H9 (cell line): ENCODE results near the gene MICAL2. TPM values are rescaled to one million over a fixed set of nuclear protein-coding genes. Genes with fewer than 3 reads are reported as not detected.

Source experiments
- DNase-seq: peaks from one replicate; pipeline ENCODE4 v3.0.0-alpha.2; 2017
- H2AFZ ChIP-seq: one replicate; pipeline ENCODE4 v1.6.1; 2013; ENCODE audit warnings: mild to moderate bottlenecking, low read length, control low read depth, moderate library complexity
- H2AK5ac ChIP-seq: 2 replicates; pipeline ENCODE4 v1.6.1; 2013; ENCODE audit warnings: low read length, control low read depth, mixed read lengths; ENCODE audit not compliant: insufficient read length
- H2BK120ac ChIP-seq: one replicate; pipeline ENCODE4 v1.6.1; 2013; ENCODE audit warnings: low read depth, mild to moderate bottlenecking, low read length, control low read depth, inconsistent platforms; ENCODE audit not compliant: poor library complexity, severe bottlenecking
- H2BK12ac ChIP-seq: 2 replicates; pipeline ENCODE4 v1.6.1; 2013; ENCODE audit warnings: low read length, control low read depth, mixed read lengths, low read depth; ENCODE audit not compliant: insufficient read length
- H2BK15ac ChIP-seq: 2 replicates; pipeline ENCODE4 v1.6.1; 2013; ENCODE audit warnings: low read depth, low read length, control low read depth
- H2BK20ac ChIP-seq: one replicate; pipeline ENCODE4 v1.6.1; 2013; ENCODE audit warnings: low read depth, mild to moderate bottlenecking, low read length, control low read depth, inconsistent platforms; ENCODE audit not compliant: poor library complexity, severe bottlenecking
- H2BK5ac ChIP-seq: 2 replicates; pipeline ENCODE4 v1.6.1; 2013; ENCODE audit warnings: low read length, control low read depth, mixed read lengths; ENCODE audit not compliant: insufficient read length
- H3K14ac ChIP-seq: 2 replicates; pipeline ENCODE4 v1.6.1; 2013; ENCODE audit warnings: low read length, control low read depth; ENCODE audit not compliant: insufficient read depth
- H3K18ac ChIP-seq: 2 replicates; pipeline ENCODE4 v1.6.1; 2013; ENCODE audit warnings: low read depth, mild to moderate bottlenecking, mixed read lengths, low read length, control low read depth; ENCODE audit not compliant: insufficient read length
- H3K23ac ChIP-seq: 2 replicates; pipeline ENCODE4 v1.6.1; 2013; ENCODE audit warnings: low read length, control low read depth, mixed read lengths, low read depth; ENCODE audit not compliant: insufficient read length
- H3K23me2 ChIP-seq: 2 replicates; pipeline ENCODE4 v1.6.1; 2013; ENCODE audit warnings: low read depth, mild to moderate bottlenecking, mixed read lengths, low read length, control low read depth; ENCODE audit not compliant: insufficient read length, poor library complexity, severe bottlenecking
- H3K27ac ChIP-seq: 2 replicates; pipeline ENCODE4 v1.5.1; 2013; ENCODE audit warnings: low read length, control low read depth, mixed read lengths, low read depth; ENCODE audit not compliant: insufficient read length
- H3K27me3 ChIP-seq: 2 replicates; pipeline ENCODE4 v1.6.1; 2013; ENCODE audit warnings: low read length, control low read depth, inconsistent platforms; ENCODE audit not compliant: insufficient read depth
- H3K4ac ChIP-seq: 2 replicates; pipeline ENCODE4 v1.6.1; 2013; ENCODE audit warnings: low read depth, mild to moderate bottlenecking, control low read depth, inconsistent platforms, low read length, moderate library complexity
- H3K4me1 ChIP-seq: 2 replicates; pipeline ENCODE4 v1.6.1; 2013; ENCODE audit warnings: low read length, control low read depth, inconsistent platforms; ENCODE audit not compliant: insufficient read depth
- H3K4me2 ChIP-seq: 2 replicates; pipeline ENCODE4 v1.6.1; 2013; ENCODE audit warnings: low read length, control low read depth, mixed read lengths; ENCODE audit not compliant: insufficient read length, insufficient read depth
- H3K56ac ChIP-seq: 2 replicates; pipeline ENCODE4 v1.6.1; 2013; ENCODE audit warnings: low read depth, mild to moderate bottlenecking, mixed read lengths, low read length, control low read depth; ENCODE audit not compliant: insufficient read length
- H3K79me1 ChIP-seq: 2 replicates; pipeline ENCODE4 v1.6.1; 2013; ENCODE audit warnings: low read depth, mild to moderate bottlenecking, moderate library complexity, low read length, control low read depth, inconsistent platforms; ENCODE audit not compliant: insufficient read depth, poor library complexity, severe bottlenecking
- H3K79me2 ChIP-seq: 2 replicates; pipeline ENCODE4 v1.6.1; 2013; ENCODE audit warnings: low read length, control low read depth, inconsistent platforms; ENCODE audit not compliant: insufficient read depth
- H3K9ac ChIP-seq: 2 replicates; pipeline ENCODE4 v1.6.1; 2013; ENCODE audit warnings: low read length, control low read depth, mixed read lengths; ENCODE audit not compliant: insufficient read length; ENCODE audit errors: extremely low read depth
- H3K9me3 ChIP-seq: one replicate; pipeline ENCODE4 v1.6.1; 2013; ENCODE audit warnings: low read depth, low read length, inconsistent platforms; ENCODE audit not compliant: control insufficient read depth
- H3T11ph ChIP-seq: one replicate; pipeline ENCODE4 v1.6.1; 2013; ENCODE audit warnings: mild to moderate bottlenecking, low read length, control low read depth, inconsistent platforms
- H4K20me1 ChIP-seq: one replicate; pipeline ENCODE4 v1.6.1; 2013; ENCODE audit not compliant: control insufficient read depth, insufficient read length, insufficient read depth
- H4K5ac ChIP-seq: 2 replicates; pipeline ENCODE4 v1.6.1; 2013; ENCODE audit warnings: low read depth, mild to moderate bottlenecking, mixed read lengths, low read length, control low read depth; ENCODE audit not compliant: insufficient read length
- H4K8ac ChIP-seq: replicated peaks from 2 replicates; pipeline ENCODE4 v1.6.1; 2013; ENCODE audit warnings: low read length, control low read depth, mixed read lengths, low read depth; ENCODE audit not compliant: insufficient read length
- H4K91ac ChIP-seq: 2 replicates; pipeline ENCODE4 v1.6.1; 2013; ENCODE audit warnings: low read depth, mild to moderate bottlenecking, moderate library complexity, mixed read lengths, low read length, control low read depth; ENCODE audit not compliant: insufficient read length
- H3K27ac Mint-ChIP-seq, 3 experiments: 2 replicates in 2 of 3; 3 replicates in 1 of 3; pipeline ENCODE4 v1.8.0; 2020 to 2021; ENCODE audit warnings: mixed read lengths in 3 of 3, mild to moderate bottlenecking in 1 of 3, moderate library complexity in 1 of 3
- H3K27me3 Mint-ChIP-seq: 2 replicates; pipeline ENCODE4 v1.8.0; 2021; ENCODE audit warnings: low read depth, mild to moderate bottlenecking, moderate library complexity, mixed read lengths
- H3K36me3 Mint-ChIP-seq, 3 experiments: 2 replicates in 2 of 3; 3 replicates in 1 of 3; pipeline ENCODE4 v1.8.0; 2020 to 2021; ENCODE audit warnings: low read depth in 3 of 3, mixed read lengths in 3 of 3; ENCODE audit not compliant: insufficient read depth in 1 of 3
- H3K4me1 Mint-ChIP-seq, 2 experiments: 2 replicates each; pipeline ENCODE4 v1.8.0; 2020; ENCODE audit warnings: mixed read lengths in 2 of 2
- H3K4me3 Mint-ChIP-seq, 2 experiments: 2 replicates in 1 of 2; 3 replicates in 1 of 2; pipeline ENCODE4 v1.8.0; 2020 to 2021; ENCODE audit warnings: mild to moderate bottlenecking in 2 of 2, mixed read lengths in 2 of 2, moderate library complexity in 1 of 2
- H3K9me3 Mint-ChIP-seq, 2 experiments: 2 replicates in 1 of 2; 3 replicates in 1 of 2; pipeline ENCODE4 v1.8.0; 2020; ENCODE audit warnings: mild to moderate bottlenecking in 2 of 2, mixed read lengths in 2 of 2, moderate library complexity in 1 of 2
- CTCF ChIP-seq: fragments of 200-600 bp; sonication (generic); conservative IDR thresholded peaks from 3 replicates; pipeline ENCODE4 v1.8.0; 2021; ENCODE audit warnings: antibody characterized with exemption, mild to moderate bottlenecking
- WGBS: extraction: QIAGEN DNeasy Blood & Tissue Kit; methylation state at CpG from one replicate; pipeline ENCODE4 v1.1.7; 2013; ENCODE audit warnings: missing lambda C conversion rate, low lambda C conversion rate, mixed read lengths; ENCODE audit not compliant: insufficient read length; ENCODE audit errors: extremely low coverage; 5-methylcytosine and 5-hydroxymethylcytosine counted together
- total RNA-seq: library from RNA; stranded (reverse); gene quantifications from 2 replicates; pipeline ENCODE4 v1.2.1, GENCODE V29; 2021

The MICAL2 gene
- total RNA-seq, 1 experiment from 2014 or later = 4.7 TPM

- no peak overlapping the region for H3K18ac ChIP-seq
- no peaks in the 10 kb centered on the region for H3K36me3 Mint-ChIP-seq
- peaks cover 31 to 39% of the 10 kb centered on the region in 2 experiments for H3K4me1 Mint-ChIP-seq
- no peak overlapping the region for H3T11ph ChIP-seq
- H2BK20ac ChIP-seq = no peak overlapping the region
- no peak overlapping the region for H3K4me2 ChIP-seq
- DNase-seq = no peak
- H4K20me1 ChIP-seq = no peaks in the 10 kb centered on the region
- H3K23me2 ChIP-seq = no peaks in the 10 kb centered on the region
- H3K27ac ChIP-seq = no peak overlapping the region
- H2BK5ac ChIP-seq = no peak overlapping the region
- peaks cover 40% of the 10 kb centered on the region for H3K27me3 Mint-ChIP-seq
- WGBS = no CpG with 5 or more reads among the region's 1 CpG
- no peaks in the 10 kb centered on the region for H3K79me1 ChIP-seq
- H2AK5ac ChIP-seq = no peak overlapping the region
- H3K23ac ChIP-seq = no peak overlapping the region
- TF ChIP-seq CTCF = no peak
- H3K9ac ChIP-seq = no peak overlapping the region
- no peak overlapping the region for H4K91ac ChIP-seq
- H3K4me1 ChIP-seq = peaks cover 9% of the 10 kb centered on the region; the same call in 1 of the 2 replicates
- no peak overlapping the region for H3K14ac ChIP-seq
- no peak overlapping the region for H2BK15ac ChIP-seq
- H4K5ac ChIP-seq = no peak overlapping the region
- no peak overlapping the region for H3K4ac ChIP-seq
- no peak overlapping the region for H3K56ac ChIP-seq
- no peak overlapping the region for H3K27ac Mint-ChIP-seq
- H2BK120ac ChIP-seq = no peak overlapping the region
- no peak overlapping the region for H4K8ac ChIP-seq
- H2BK12ac ChIP-seq = no peak overlapping the region
- H3K4me3 Mint-ChIP-seq = no peak overlapping the region
- H3K27me3 ChIP-seq = no peaks in the 10 kb centered on the region
- H3K79me2 ChIP-seq = no peaks in the 10 kb centered on the region
- no peak overlapping the region for H2AFZ ChIP-seq
- H3K9me3 Mint-ChIP-seq = no peaks in the 10 kb centered on the region; a peak in 1 of 5 replicates
- no peaks in the 10 kb centered on the region for H3K9me3 ChIP-seq
Observed at GRCh38 chr11:12101318-12101717, 9.1 kb upstream of the MICAL2 start.
